NCI-H748 (cell line): Measurements from ENCODE around the gene IHH.

Experiments used
- DNase-seq: peaks from one replicate; lab custom pipeline; 2025; ENCODE audit not compliant: unreplicated experiment; lab: John Stamatoyannopoulos, UW

Gene IHH

GRCh38 chr2:219060821-219061791 lies at the start of gene IHH:
IHH (minus strand) TSS chr2:219060921; CDS start chr2:219060467, 454 bp downstream.
- DNase-seq: peak; percentile 55

- no peak for DNase-seq
These were observed 48.8 kb upstream of the IHH start for GRCh38 chr2:219109471-219109870.

- peak; percentile 17 for DNase-seq
These were observed 47.0 kb upstream of the IHH start for GRCh38 chr2:219107758-219108157.

GRCh38 chr2:219106251-219106650 lies 45.5 kb upstream of the IHH start:
- DNase-seq: no peak

GRCh38 chr2:219104107-219105035 lies 43.6 kb upstream of the IHH start:
- peak; percentile 66 for DNase-seq

GRCh38 chr2:219099329-219099728 lies 38.6 kb upstream of the IHH start:
- DNase-seq: no peak

GRCh38 chr2:219095406-219095935 lies 34.8 kb upstream of the IHH start:
- DNase-seq: no peak

- no peak for DNase-seq
These were observed 33.5 kb upstream of the IHH start for GRCh38 chr2:219094171-219094570.

- no peak for DNase-seq
These were observed 29.9 kb upstream of the IHH start for GRCh38 chr2:219090436-219091299.

- no peak for DNase-seq
These were observed 28.6 kb upstream of the IHH start for GRCh38 chr2:219089330-219089729.

- DNase-seq: no peak
These were observed 27.1 kb upstream of the IHH start for GRCh38 chr2:219087848-219088247.

GRCh38 chr2:219087361-219087760 lies 26.6 kb upstream of the IHH start:
- DNase-seq: no peak

GRCh38 chr2:219086196-219086595 lies 25.5 kb upstream of the IHH start:
- no peak for DNase-seq

GRCh38 chr2:219084791-219085190 lies 24.1 kb upstream of the IHH start:
- no peak for DNase-seq

- DNase-seq: no peak
These were observed 21.7 kb upstream of the IHH start for GRCh38 chr2:219082332-219082958.

GRCh38 chr2:219081701-219082331 lies 21.1 kb upstream of the IHH start:
- DNase-seq: no peak

GRCh38 chr2:219081096-219081495 lies 20.4 kb upstream of the IHH start:
- no peak for DNase-seq

- no peak for DNase-seq
These were observed 18.7 kb upstream of the IHH start for GRCh38 chr2:219079417-219079816.

GRCh38 chr2:219078951-219079350 lies 18.2 kb upstream of the IHH start:
- no peak for DNase-seq
